H1 (cell line): Measurements from ENCODE around the gene KCNIP3. TPM values are rescaled to one million over a fixed set of nuclear protein-coding genes. Genes with fewer than 3 reads are reported as not detected.

ENCODE experiments used
- CTCF ChIA-PET: fragments of 300-600 bp; sonication (Branson Sonifier 250); formaldehyde crosslinking; loops from one replicate; lab custom pipeline; 2021; ENCODE audit not compliant: partially characterized antibody; lab: Charles Lee
- POLR2A ChIA-PET: fragments of 300-600 bp; sonication (Branson Sonifier 250); formaldehyde crosslinking; loops from one replicate; lab custom pipeline; 2021; ENCODE audit warnings: inconsistent platforms; ENCODE audit not compliant: partially characterized antibody; lab: Charles Lee
- DNase-seq, 2 experiments: peaks; one replicate each; pipeline versions ENCODE4 v3.0.0 to v3.0.0-alpha.2; 2010 to 2022; ENCODE audit warnings: low spot score in 2 of 2, low read depth in 1 of 2, mixed read lengths in 1 of 2
- FAIRE-seq: peaks from 2 replicates; lab custom pipeline; 2011; peaks lifted over from hg19 to GRCh38; lab: Jason Lieb, UNC
- H2AFZ ChIP-seq: 2 replicates; pipeline ENCODE4 v1.8.1; 2012; ENCODE audit warnings: low read length, inconsistent platforms
- H2AK5ac ChIP-seq: 2 replicates; pipeline ENCODE4 v1.6.1; 2013; ENCODE audit warnings: low read depth, low read length
- H2BK120ac ChIP-seq: replicated peaks from 2 replicates; pipeline ENCODE3; 2013; ENCODE audit warnings: low read depth, low read length, inconsistent platforms
- H2BK12ac ChIP-seq: 2 replicates; pipeline ENCODE4 v1.6.1; 2013; ENCODE audit warnings: low read depth, low read length
- H2BK15ac ChIP-seq: 2 replicates; pipeline ENCODE4 v1.6.1; 2013; ENCODE audit warnings: low read length
- H2BK20ac ChIP-seq: 2 replicates; pipeline ENCODE4 v1.6.1; 2013; ENCODE audit warnings: low read length
- H2BK5ac ChIP-seq: 2 replicates; pipeline ENCODE4 v1.6.1; 2013; ENCODE audit warnings: low read depth, low read length
- H3K14ac ChIP-seq: 2 replicates; pipeline ENCODE4 v1.6.1; 2013; ENCODE audit warnings: inconsistent platforms; ENCODE audit not compliant: insufficient read length
- H3K18ac ChIP-seq: 2 replicates; pipeline ENCODE4 v1.6.1; 2013; ENCODE audit warnings: low read length; ENCODE audit errors: extremely low read depth
- H3K23ac ChIP-seq: 2 replicates; pipeline ENCODE4 v1.6.1; 2013; ENCODE audit warnings: inconsistent platforms; ENCODE audit not compliant: insufficient read length
- H3K23me2 ChIP-seq: 2 replicates; pipeline ENCODE4 v1.6.1; 2013; ENCODE audit warnings: low read depth, low read length
- H3K27ac ChIP-seq: 2 replicates; pipeline ENCODE4 v1.6.1; 2011; ENCODE audit warnings: low read depth, low read length, inconsistent platforms
- H3K27me3 ChIP-seq, 4 experiments: replicated peaks in 1 of 4; 1 replicate in 1 of 4; 2 replicates in 3 of 4; pipeline versions ENCODE4 v1.6.1 to v1.8.1; 2011 to 2013; ENCODE audit warnings: low read length in 3 of 4, mild to moderate bottlenecking in 3 of 4, inconsistent platforms in 2 of 4, mixed read lengths in 2 of 4, moderate library complexity in 1 of 4; ENCODE audit not compliant: control insufficient read depth in 3 of 4, insufficient read depth in 3 of 4; ENCODE audit errors: extremely low read depth in 1 of 4
- H3K36me3 ChIP-seq, 4 experiments: 2 replicates each; pipeline versions ENCODE4 v1.6.1 to v1.8.1; 2011 to 2013; ENCODE audit warnings: mild to moderate bottlenecking in 4 of 4, low read length in 3 of 4, moderate library complexity in 2 of 4, control low read depth in 1 of 4, inconsistent platforms in 1 of 4; ENCODE audit not compliant: insufficient read depth in 4 of 4, control insufficient read depth in 2 of 4
- H3K4ac ChIP-seq: replicated peaks from 2 replicates; pipeline ENCODE3; 2013; ENCODE audit warnings: low read length, low read depth, mixed read lengths, inconsistent platforms; ENCODE audit not compliant: insufficient read length
- H3K4me1 ChIP-seq, 4 experiments: replicated peaks in 1 of 4; 1 replicate in 1 of 4; 2 replicates in 3 of 4; pipeline versions ENCODE4 v1.6.1 to v1.8.1; 2011 to 2013; ENCODE audit warnings: low read length in 3 of 4, inconsistent platforms in 2 of 4, mixed read lengths in 1 of 4; ENCODE audit not compliant: insufficient read depth in 4 of 4, control insufficient read depth in 3 of 4
- H3K4me2 ChIP-seq, 2 experiments: 2 replicates each; pipeline versions ENCODE4 v1.6.1 to v1.8.1; 2011 to 2013; ENCODE audit warnings: low read depth in 2 of 2, low read length in 2 of 2, control low read depth in 1 of 2, inconsistent platforms in 1 of 2, mild to moderate bottlenecking in 1 of 2; ENCODE audit not compliant: insufficient read depth in 1 of 2
- H3K4me3 ChIP-seq, 4 experiments: fragments of 200-600, 300-600 bp in 1 of 4; sonication (generic), shearing (Covaris generic), sonication (Bioruptor Twin) in 1 of 4; 2 replicates each; pipeline versions ENCODE4 v1.5.1 to v1.8.1; 2011 to 2016; ENCODE audit warnings: low read length in 4 of 4, low read depth in 3 of 4, control low read depth in 2 of 4, inconsistent platforms in 2 of 4, mild to moderate bottlenecking in 2 of 4, mixed read lengths in 1 of 4, moderate library complexity in 1 of 4; ENCODE audit not compliant: insufficient read depth in 2 of 4; ENCODE audit errors: extremely low read depth in 1 of 4
- H3K56ac ChIP-seq: replicated peaks from 2 replicates; pipeline ENCODE3; 2013; ENCODE audit warnings: low read depth, mild to moderate bottlenecking, mixed read lengths, low read length, inconsistent platforms; ENCODE audit not compliant: insufficient read length
- H3K79me1 ChIP-seq: 2 replicates; pipeline ENCODE4 v1.6.1; 2013; ENCODE audit warnings: low read depth, low read length, control low read depth
- H3K79me2 ChIP-seq, 2 experiments: 2 replicates each; pipeline versions ENCODE4 v1.6.1 to v1.8.1; 2012 to 2013; ENCODE audit warnings: low read length in 2 of 2, mild to moderate bottlenecking in 2 of 2, inconsistent platforms in 1 of 2; ENCODE audit not compliant: insufficient read depth in 2 of 2, control insufficient read depth in 1 of 2
- H3K9ac ChIP-seq, 4 experiments: replicated peaks in 1 of 4; 1 replicate in 1 of 4; 2 replicates in 3 of 4; pipeline versions ENCODE4 v1.6.1 to v1.8.1; 2011 to 2013; ENCODE audit warnings: low read depth in 3 of 4, low read length in 3 of 4, control low read depth in 2 of 4, mild to moderate bottlenecking in 2 of 4, moderate library complexity in 2 of 4, inconsistent platforms in 1 of 4; ENCODE audit errors: extremely low read depth in 1 of 4
- H3K9me3 ChIP-seq, 2 experiments: 2 replicates each; pipeline versions ENCODE4 v1.6.1 to v1.8.1; 2012 to 2013; ENCODE audit warnings: mild to moderate bottlenecking in 2 of 2, moderate library complexity in 2 of 2, control low read depth in 1 of 2, inconsistent platforms in 1 of 2, low read depth in 1 of 2, low read length in 1 of 2, mixed read lengths in 1 of 2; ENCODE audit not compliant: insufficient read depth in 2 of 2
- H4K20me1 ChIP-seq, 2 experiments: replicated peaks in 1 of 2; 2 replicates each; pipeline versions ENCODE3 to v1.8.1; 2011 to 2013; ENCODE audit warnings: inconsistent platforms in 2 of 2, low read length in 2 of 2, mild to moderate bottlenecking in 1 of 2; ENCODE audit not compliant: insufficient read depth in 2 of 2, control insufficient read depth in 1 of 2
- H4K5ac ChIP-seq: 2 replicates; pipeline ENCODE4 v1.6.1; 2013; ENCODE audit warnings: low read length, low read depth, mixed read lengths, inconsistent platforms; ENCODE audit not compliant: insufficient read length
- H4K8ac ChIP-seq: 2 replicates; pipeline ENCODE4 v1.8.0; 2013; ENCODE audit warnings: mild to moderate bottlenecking, moderate library complexity, low read length, inconsistent platforms; ENCODE audit not compliant: insufficient read depth; ENCODE audit errors: extremely low read depth
- H4K91ac ChIP-seq: replicated peaks from 2 replicates; pipeline ENCODE3; 2013; ENCODE audit warnings: low read length, mixed read lengths, inconsistent platforms; ENCODE audit not compliant: insufficient read length
- CHD2 ChIP-seq: IDR thresholded peaks from 2 replicates; pipeline ENCODE4 v1.6.1; 2012; ENCODE audit warnings: low read length, improper control_type of control experiment
- RAD21 ChIP-seq, 2 experiments: IDR thresholded peaks in 1 of 2; conservative IDR thresholded peaks in 1 of 2; 2 replicates each; pipeline ENCODE4 v1.6.1; 2011; ENCODE audit warnings: low read depth in 2 of 2, low read length in 2 of 2, improper control_type of control experiment in 1 of 2, inconsistent platforms in 1 of 2, mild to moderate bottlenecking in 1 of 2, moderate library complexity in 1 of 2
- WGBS, 2 experiments: shearing (Covaris generic) in 1 of 2; methylation state at CpG; one replicate each; pipeline versions ENCODE4 v1.1.6 to v1.1.7; 2013 to 2015; ENCODE audit warnings: low lambda C conversion rate in 2 of 2, mixed read lengths in 2 of 2, inconsistent platforms in 1 of 2, low coverage in 1 of 2, missing lambda C conversion rate in 1 of 2; ENCODE audit not compliant: insufficient replicate concordance in 2 of 2, insufficient coverage in 1 of 2, insufficient read length in 1 of 2; ENCODE audit errors: extremely low coverage in 1 of 2, missing lambda C conversion rate in 1 of 2; 5-methylcytosine and 5-hydroxymethylcytosine counted together
- polyA plus RNA-seq, 7 experiments: library from polyadenylated mRNA; depleted of rRNA in 3 of 7; stranded (reverse) in 5 of 7; unstranded in 2 of 7; fragments of >200 nt in 5 of 7; fragments of 200-250 nt in 2 of 7; gene quantifications; 1 replicate in 5 of 7; 2 replicates in 1 of 7; 4 replicates in 1 of 7; pipeline versions ENCODE4 v1.2.1 to v1.2.3, GENCODE V29; 2011 to 2013; ENCODE audit warnings: missing spikeins in 2 of 7, mixed read lengths in 2 of 7
- total RNA-seq: library from RNA; stranded (reverse); fragmentation: NEBNext Ultra II Directional; extraction: Animal tissue kit (Norgen Biotek cat#: 25700); gene quantifications from 2 replicates; pipeline ENCODE4 v1.2.1, GENCODE V29; 2021

Gene KCNIP3
- total and polyA plus RNA-seq, 2 of the 8 experiments (the other 6 are each of a cell fraction or from before 2014, with no cell fraction given): 0.33 to 1.9 TPM

- H2BK12ac ChIP-seq: no peak overlapping the region
- no peak overlapping the region for H2BK20ac ChIP-seq
- H4K91ac ChIP-seq: no peak overlapping the region
- no peak overlapping the region for H4K8ac ChIP-seq
- H3K9ac ChIP-seq: no peak overlapping the region
- H3K79me2 ChIP-seq: no peaks in the 10 kb centered on the region
- no peak overlapping the region for H3K14ac ChIP-seq
- H3K4me1 ChIP-seq: no peaks in the 10 kb centered on the region; a peak in 1 of 7 replicates
- no peak overlapping the region for H2BK5ac ChIP-seq
- no peak overlapping the region for H3K18ac ChIP-seq
- no peak overlapping the region for H3K4me3 ChIP-seq
- no peaks in the 10 kb centered on the region for H3K79me1 ChIP-seq
- H4K20me1 ChIP-seq: no peaks in the 10 kb centered on the region
- H3K4ac ChIP-seq: no peak overlapping the region
- H2BK120ac ChIP-seq: no peak overlapping the region
- FAIRE-seq (no peak), DNase-seq (no peak)
- ChIA-PET CTCF (no interaction called here), POLR2A (no interaction called here)
- no peaks in the 10 kb centered on the region for H3K36me3 ChIP-seq
- H2AK5ac ChIP-seq: no peak overlapping the region; the same call in 1 of the 2 replicates
- TF ChIP-seq CHD2 (no peak), RAD21 (IDR thresholded peaks at IDR 0.05 in 1 of 2, conservative IDR thresholded peaks at IDR 0.05 in 1 of 2; ENCODE audit: low read depth in 2 of 2, low read length in 2 of 2) (no peak)
- H3K27ac ChIP-seq: no peak overlapping the region
- H3K27me3 ChIP-seq: no peaks in the 10 kb centered on the region
- H3K9me3 ChIP-seq: peaks cover 57 to 97% of the 10 kb centered on the region in 2 experiments
- H3K4me2 ChIP-seq: no peak overlapping the region
- WGBS, 2 experiments: 76% methylated on average over 8 of the region's 8 CpGs; no CpG with 5 or more reads in 1 of the 2 experiments
- H3K56ac ChIP-seq: no peak overlapping the region
- H4K5ac ChIP-seq: no peak overlapping the region
- H2BK15ac ChIP-seq: no peak overlapping the region
- H2AFZ ChIP-seq: no peak overlapping the region
- no peaks in the 10 kb centered on the region; the same call in 1 of the 2 replicates for H3K23me2 ChIP-seq
- H3K23ac ChIP-seq: no peak overlapping the region
Observed at GRCh38 chr2:95307878-95308277, 10.7 kb downstream of the KCNIP3 start.
